ENCODE results near the gene EHMT1.

The EHMT1 gene

DNA sequence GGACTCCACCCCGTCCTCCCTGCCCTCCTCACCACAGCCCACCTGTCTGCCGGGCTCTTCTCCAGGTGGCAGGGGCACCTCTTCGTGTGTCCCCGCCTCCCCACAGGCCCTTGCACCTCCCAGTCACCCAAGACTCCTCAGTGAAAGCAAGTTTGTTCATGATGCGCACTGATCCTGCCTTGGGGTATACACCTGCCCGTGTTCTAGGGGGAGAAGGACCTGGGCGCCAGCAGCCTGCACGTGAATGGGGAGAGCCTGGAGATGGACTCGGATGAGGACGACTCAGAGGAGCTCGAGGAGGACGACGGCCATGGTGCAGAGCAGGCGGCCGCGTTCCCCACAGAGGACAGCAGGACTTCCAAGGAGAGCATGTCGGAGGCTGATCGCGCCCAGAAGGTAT, 124.9 kb downstream of the EHMT1 start:
- Histone ChIP-seq H3K36me3 (ENCODE audit: control insufficient read depth in 2 of 2, insufficient read depth in 2 of 2, low read length in 2 of 2) (peaks cover 20 to 30% of the 10 kb centered on the region in 2 donors), H3K27ac (ENCODE audit: low read length) (no peak overlapping the region), H3K4me1 (ENCODE audit: control insufficient read depth, insufficient read depth, low read length) (peaks cover 14% of the 10 kb centered on the region), H3K9ac (ENCODE audit: low read length in 2 of 2) (no peak overlapping the region), H3K9me3 (ENCODE audit: control insufficient read depth in 2 of 2, low read length in 2 of 2) (no peaks in the 10 kb centered on the region), H3K27me3 (ENCODE audit: control insufficient read depth in 1 of 2, insufficient read depth in 2 of 2, low read length in 2 of 2) (no peaks in the 10 kb centered on the region), H3K4me3 (ENCODE audit: low read length in 2 of 2) (no peak overlapping the region)

DNA sequence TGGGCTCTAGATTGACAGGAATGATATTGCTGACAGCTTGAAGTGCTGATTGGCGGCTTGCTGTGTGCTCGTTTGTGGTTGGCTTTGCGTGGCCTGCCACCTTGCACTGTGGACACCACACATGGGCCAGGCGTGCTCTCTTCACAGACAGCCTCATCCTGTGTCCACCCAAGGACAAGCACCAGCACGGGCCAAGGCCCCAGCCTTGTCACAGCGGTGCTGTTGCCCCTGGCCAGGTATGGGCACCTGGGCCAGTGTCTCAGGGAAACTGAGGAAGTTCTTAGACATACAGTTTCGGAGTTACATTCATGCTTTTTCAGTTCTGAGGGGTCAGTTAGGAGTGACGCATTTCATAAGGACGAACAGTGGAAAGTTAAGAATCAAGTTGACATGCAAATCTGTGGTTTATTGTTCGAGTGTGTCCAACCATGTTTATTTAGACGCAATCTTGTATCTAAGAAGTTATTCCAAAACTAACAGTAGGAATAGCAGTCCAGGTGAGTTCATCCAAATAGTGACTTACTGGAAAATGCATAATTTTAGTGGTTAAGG, 125.9 kb downstream of the EHMT1 start:
- H3K9me3 ChIP-seq (ENCODE audit: control insufficient read depth in 2 of 2, low read length in 2 of 2), result no peaks in the 10 kb centered on the region
- no peak overlapping the region for H3K27ac ChIP-seq (ENCODE audit: low read length)
- no peaks in the 10 kb centered on the region for H3K27me3 ChIP-seq (ENCODE audit: control insufficient read depth in 1 of 2, insufficient read depth in 2 of 2, low read length in 2 of 2)
- H3K4me1 ChIP-seq (ENCODE audit: control insufficient read depth, insufficient read depth, low read length), result peaks cover 10% of the 10 kb centered on the region
- H3K4me3 ChIP-seq (ENCODE audit: low read length in 2 of 2), result no peak overlapping the region
- H3K36me3 ChIP-seq (ENCODE audit: control insufficient read depth in 2 of 2, insufficient read depth in 2 of 2, low read length in 2 of 2), result peaks cover 20 to 30% of the 10 kb centered on the region in 2 donors
- H3K9ac ChIP-seq (ENCODE audit: low read length in 2 of 2), result no peak overlapping the region

DNA sequence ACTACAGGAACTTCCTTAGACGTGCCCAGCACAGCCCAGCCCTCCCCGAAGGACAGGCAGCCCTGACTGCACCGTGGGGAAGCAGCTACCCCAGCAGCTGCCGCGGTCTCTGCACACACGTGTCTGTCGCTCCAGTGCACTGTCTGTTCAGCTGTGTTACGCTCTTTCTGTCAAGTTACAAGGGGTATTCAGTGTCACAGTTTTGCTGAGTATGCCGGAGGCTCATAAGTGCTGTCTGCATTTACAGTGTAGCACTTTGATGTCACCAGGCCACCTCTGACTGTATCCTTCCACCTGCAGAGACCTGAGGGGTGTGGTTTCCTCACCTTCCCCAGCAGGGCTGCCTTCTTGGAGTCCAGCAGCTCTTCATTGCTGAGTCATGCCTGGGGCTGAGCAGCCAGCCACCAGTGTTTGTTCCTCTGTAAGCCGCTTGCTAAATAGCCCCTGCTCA, 126.8 kb downstream of the EHMT1 start:
- Histone ChIP-seq H3K27ac (ENCODE audit: low read length) (no peak overlapping the region), H3K4me1 (ENCODE audit: control insufficient read depth, insufficient read depth, low read length) (peaks cover 3% of the 10 kb centered on the region), H3K36me3 (ENCODE audit: control insufficient read depth in 2 of 2, insufficient read depth in 2 of 2, low read length in 2 of 2) (peaks cover 20 to 30% of the 10 kb centered on the region in 2 donors), H3K9ac (ENCODE audit: low read length in 2 of 2) (no peak overlapping the region), H3K27me3 (ENCODE audit: control insufficient read depth in 1 of 2, insufficient read depth in 2 of 2, low read length in 2 of 2) (no peaks in the 10 kb centered on the region), H3K4me3 (ENCODE audit: low read length in 2 of 2) (no peak overlapping the region), H3K9me3 (ENCODE audit: control insufficient read depth in 2 of 2, low read length in 2 of 2) (no peaks in the 10 kb centered on the region)

DNA sequence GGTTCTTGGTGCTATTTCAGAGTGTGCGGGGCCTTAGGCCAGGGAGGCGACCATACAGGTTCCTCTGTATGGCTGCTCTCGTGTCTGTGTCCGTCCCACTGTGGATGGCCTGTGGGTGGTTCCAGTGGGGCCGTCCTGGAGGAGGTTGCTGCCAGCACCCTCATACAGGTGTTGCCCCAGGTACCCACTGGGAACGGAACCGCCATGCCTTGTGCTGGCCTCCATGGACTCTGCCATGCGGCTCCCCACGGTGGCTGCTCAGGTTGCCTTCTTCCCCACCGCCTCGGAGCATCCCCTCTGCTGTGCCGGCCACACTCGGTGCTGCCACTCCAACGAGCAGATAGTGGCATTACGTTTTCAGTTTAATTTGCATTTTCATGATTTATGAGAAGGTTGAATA, 129.5 kb downstream of the EHMT1 start:
- Histone ChIP-seq H3K36me3 (ENCODE audit: control insufficient read depth in 2 of 2, insufficient read depth in 2 of 2, low read length in 2 of 2) (peaks cover 28 to 31% of the 10 kb centered on the region in 2 donors), H3K4me1 (ENCODE audit: control insufficient read depth, insufficient read depth, low read length) (no peaks in the 10 kb centered on the region), H3K4me3 (ENCODE audit: low read length in 2 of 2) (no peak overlapping the region), H3K9ac (ENCODE audit: low read length in 2 of 2) (no peak overlapping the region), H3K27me3 (ENCODE audit: control insufficient read depth in 1 of 2, insufficient read depth in 2 of 2, low read length in 2 of 2) (no peaks in the 10 kb centered on the region), H3K9me3 (ENCODE audit: control insufficient read depth in 2 of 2, low read length in 2 of 2) (no peaks in the 10 kb centered on the region), H3K27ac (ENCODE audit: low read length) (no peak overlapping the region)

DNA sequence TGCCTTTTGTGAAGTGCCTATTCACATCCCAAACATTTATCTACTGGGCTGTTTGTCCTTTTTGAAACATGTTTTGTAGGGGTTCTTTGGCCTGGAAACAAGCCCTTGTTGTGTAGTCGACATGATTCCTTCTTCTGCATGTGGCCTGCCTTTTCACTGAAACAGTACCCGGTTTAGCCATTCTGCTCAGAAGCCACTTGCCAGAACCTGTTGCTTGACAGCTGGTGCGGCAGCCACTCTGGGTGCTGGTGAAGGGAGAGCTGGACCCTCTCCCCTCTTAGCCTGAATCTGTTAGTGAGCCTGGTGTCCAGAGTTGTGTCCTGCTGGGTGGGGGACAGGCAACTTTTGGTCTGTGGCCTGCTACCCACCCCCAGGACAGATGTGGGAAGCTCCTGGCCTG, 129.9 kb downstream of the EHMT1 start:
- Histone ChIP-seq H3K27ac (ENCODE audit: low read length) (no peak overlapping the region), H3K4me1 (ENCODE audit: control insufficient read depth, insufficient read depth, low read length) (no peaks in the 10 kb centered on the region), H3K9ac (ENCODE audit: low read length in 2 of 2) (no peak overlapping the region), H3K9me3 (ENCODE audit: control insufficient read depth in 2 of 2, low read length in 2 of 2) (no peaks in the 10 kb centered on the region), H3K4me3 (ENCODE audit: low read length in 2 of 2) (no peak overlapping the region), H3K36me3 (ENCODE audit: control insufficient read depth in 2 of 2, insufficient read depth in 2 of 2, low read length in 2 of 2) (peaks cover 24 to 28% of the 10 kb centered on the region in 2 donors), H3K27me3 (ENCODE audit: control insufficient read depth in 1 of 2, insufficient read depth in 2 of 2, low read length in 2 of 2) (no peaks in the 10 kb centered on the region)

DNA sequence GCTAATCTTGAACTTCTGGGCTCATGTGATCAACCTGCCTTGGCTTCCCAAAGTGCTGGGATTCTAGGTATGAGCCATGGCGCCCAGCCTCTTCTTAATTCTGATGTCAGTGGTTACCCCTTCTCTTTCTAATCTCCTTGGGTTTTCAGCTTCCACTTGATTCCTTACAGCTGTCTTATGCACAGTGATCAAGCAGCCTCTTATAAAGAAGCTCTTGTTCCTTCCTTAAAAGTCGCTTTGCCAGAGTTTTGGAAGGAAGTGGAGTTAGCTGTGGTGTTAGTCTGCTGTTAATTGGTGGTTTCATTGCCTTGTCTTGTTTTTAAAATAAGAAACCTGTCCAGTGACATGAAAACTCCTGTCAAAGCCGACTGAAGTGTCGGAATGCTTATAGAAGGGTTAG, 130.7 kb downstream of the EHMT1 start:
- Histone ChIP-seq H3K9ac (ENCODE audit: low read length in 2 of 2) (no peak overlapping the region), H3K4me1 (ENCODE audit: control insufficient read depth, insufficient read depth, low read length) (no peaks in the 10 kb centered on the region), H3K27me3 (ENCODE audit: control insufficient read depth in 1 of 2, insufficient read depth in 2 of 2, low read length in 2 of 2) (no peaks in the 10 kb centered on the region), H3K27ac (ENCODE audit: low read length) (no peak overlapping the region), H3K9me3 (ENCODE audit: control insufficient read depth in 2 of 2, low read length in 2 of 2) (no peaks in the 10 kb centered on the region), H3K4me3 (ENCODE audit: low read length in 2 of 2) (no peak overlapping the region), H3K36me3 (ENCODE audit: control insufficient read depth in 2 of 2, insufficient read depth in 2 of 2, low read length in 2 of 2) (peaks cover 20 to 27% of the 10 kb centered on the region in 2 donors)

DNA sequence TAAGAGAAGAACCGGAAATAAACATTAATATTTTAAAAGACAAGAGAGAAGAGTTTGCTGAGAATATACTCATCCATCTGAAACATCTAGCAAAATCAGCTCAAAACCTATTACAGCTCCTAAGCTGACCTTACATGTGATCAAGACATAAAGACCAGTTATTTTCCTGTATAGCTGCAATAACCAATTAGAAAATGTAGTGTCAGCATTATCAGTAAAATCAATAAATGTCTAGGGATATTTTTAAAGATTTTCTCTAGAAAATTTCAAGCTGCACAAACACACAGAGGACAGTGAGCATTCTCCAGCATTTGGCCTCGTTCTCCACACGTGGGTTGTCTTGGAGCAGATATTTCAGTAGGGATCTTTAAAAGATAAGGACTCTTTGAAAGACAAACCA, 131.2 kb downstream of the EHMT1 start:
- no peaks in the 10 kb centered on the region for H3K27me3 ChIP-seq (ENCODE audit: control insufficient read depth in 1 of 2, insufficient read depth in 2 of 2, low read length in 2 of 2)
- H3K9me3 ChIP-seq (ENCODE audit: control insufficient read depth in 2 of 2, low read length in 2 of 2), result no peaks in the 10 kb centered on the region
- peaks cover 17 to 26% of the 10 kb centered on the region in 2 donors for H3K36me3 ChIP-seq (ENCODE audit: control insufficient read depth in 2 of 2, insufficient read depth in 2 of 2, low read length in 2 of 2)
- H3K27ac ChIP-seq (ENCODE audit: low read length), result no peak overlapping the region
- H3K9ac ChIP-seq (ENCODE audit: low read length in 2 of 2), result no peak overlapping the region
- H3K4me1 ChIP-seq (ENCODE audit: control insufficient read depth, insufficient read depth, low read length), result no peaks in the 10 kb centered on the region
- H3K4me3 ChIP-seq (ENCODE audit: low read length in 2 of 2), result no peak overlapping the region

DNA sequence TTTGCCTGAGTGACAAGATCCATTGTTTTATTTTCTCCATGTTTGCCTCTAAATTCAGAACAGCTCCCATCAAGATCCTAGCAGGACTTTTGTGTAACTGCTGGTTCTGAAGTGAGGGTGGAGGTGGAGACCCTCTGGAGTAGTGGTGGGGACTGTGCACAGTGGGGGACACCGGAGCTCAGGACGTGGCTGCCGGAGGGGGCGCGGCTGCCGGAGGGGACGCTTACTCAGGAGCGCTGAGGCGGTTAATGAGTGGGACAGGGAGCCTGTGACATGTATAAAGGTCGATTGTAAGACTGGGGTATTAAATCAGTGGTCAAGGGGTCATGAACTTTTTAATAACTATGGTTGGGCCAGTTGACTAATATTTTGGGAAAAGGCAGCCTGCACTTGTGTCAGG, 131.8 kb downstream of the EHMT1 start:
- no peaks in the 10 kb centered on the region for H3K4me1 ChIP-seq (ENCODE audit: control insufficient read depth, insufficient read depth, low read length)
- H3K27ac ChIP-seq (ENCODE audit: low read length), result no peak overlapping the region
- peaks cover 3% of the 10 kb centered on the region in 2 donors for H3K9me3 ChIP-seq (ENCODE audit: control insufficient read depth in 2 of 2, low read length in 2 of 2)
- H3K36me3 ChIP-seq (ENCODE audit: control insufficient read depth in 2 of 2, insufficient read depth in 2 of 2, low read length in 2 of 2), result peaks cover 20 to 28% of the 10 kb centered on the region in 2 donors
- H3K9ac ChIP-seq (ENCODE audit: low read length in 2 of 2), result no peak overlapping the region
- H3K27me3 ChIP-seq (ENCODE audit: control insufficient read depth in 1 of 2, insufficient read depth in 2 of 2, low read length in 2 of 2), result no peaks in the 10 kb centered on the region
- no peak overlapping the region for H3K4me3 ChIP-seq (ENCODE audit: low read length in 2 of 2)

DNA sequence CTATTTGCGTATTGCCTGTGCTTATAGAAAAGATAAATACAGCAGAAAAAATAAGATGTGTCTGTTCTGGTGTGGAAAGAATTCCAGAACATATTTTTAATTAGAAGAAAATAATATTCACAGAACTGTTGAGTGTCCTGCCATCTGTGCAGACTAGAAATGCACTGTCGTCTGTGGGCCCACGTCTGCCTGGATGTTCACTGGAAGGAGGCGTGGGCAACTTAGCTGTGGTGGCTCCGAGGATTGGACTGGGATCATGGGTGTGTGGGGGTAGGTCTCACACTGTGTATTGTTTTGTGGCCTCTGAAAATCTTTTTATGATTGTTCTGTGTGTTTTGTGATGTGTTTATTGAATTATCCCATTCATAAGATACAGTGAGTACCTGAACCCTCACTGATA, 132.8 kb downstream of the EHMT1 start:
- Histone ChIP-seq H3K9me3 (ENCODE audit: control insufficient read depth in 2 of 2, low read length in 2 of 2) (peaks cover 4% of the 10 kb centered on the region in 2 donors), H3K4me3 (ENCODE audit: low read length in 2 of 2) (no peak overlapping the region), H3K4me1 (ENCODE audit: control insufficient read depth, insufficient read depth, low read length) (no peaks in the 10 kb centered on the region), H3K36me3 (ENCODE audit: control insufficient read depth in 2 of 2, insufficient read depth in 2 of 2, low read length in 2 of 2) (peaks cover 18 to 30% of the 10 kb centered on the region in 2 donors), H3K9ac (ENCODE audit: low read length in 2 of 2) (no peak overlapping the region), H3K27ac (ENCODE audit: low read length) (no peak overlapping the region), H3K27me3 (ENCODE audit: control insufficient read depth in 1 of 2, insufficient read depth in 2 of 2, low read length in 2 of 2) (no peaks in the 10 kb centered on the region)

DNA sequence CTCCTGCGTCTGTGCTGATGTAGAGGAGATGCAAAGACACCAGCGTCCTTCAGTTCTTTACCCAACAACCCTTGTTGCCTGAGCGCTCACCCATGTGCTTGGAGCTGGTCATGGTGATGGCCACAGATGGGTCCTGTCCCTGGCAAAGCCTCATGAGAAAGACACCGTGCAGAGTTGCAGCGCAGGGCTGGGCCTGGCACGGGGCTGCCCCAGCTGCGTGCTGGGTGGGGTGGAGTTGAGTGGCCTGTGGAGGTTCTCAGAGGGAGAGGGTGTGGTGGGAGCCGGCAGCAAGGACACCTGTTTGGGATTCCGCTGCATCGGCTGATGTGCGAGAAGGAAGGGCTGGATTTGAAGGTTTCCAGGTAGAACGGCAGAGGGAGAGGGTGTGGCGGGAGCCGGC, 133.6 kb downstream of the EHMT1 start:
- Histone ChIP-seq H3K4me1 (ENCODE audit: control insufficient read depth, insufficient read depth, low read length) (peaks cover 6% of the 10 kb centered on the region), H3K9ac (ENCODE audit: low read length in 2 of 2) (no peak overlapping the region), H3K27me3 (ENCODE audit: control insufficient read depth in 1 of 2, insufficient read depth in 2 of 2, low read length in 2 of 2) (no peaks in the 10 kb centered on the region), H3K27ac (ENCODE audit: low read length) (no peak overlapping the region), H3K36me3 (ENCODE audit: control insufficient read depth in 2 of 2, insufficient read depth in 2 of 2, low read length in 2 of 2) (peaks cover 16 to 30% of the 10 kb centered on the region in 2 donors), H3K9me3 (ENCODE audit: control insufficient read depth in 2 of 2, low read length in 2 of 2) (peaks cover 4% of the 10 kb centered on the region in 2 donors), H3K4me3 (ENCODE audit: low read length in 2 of 2) (no peak overlapping the region)

DNA sequence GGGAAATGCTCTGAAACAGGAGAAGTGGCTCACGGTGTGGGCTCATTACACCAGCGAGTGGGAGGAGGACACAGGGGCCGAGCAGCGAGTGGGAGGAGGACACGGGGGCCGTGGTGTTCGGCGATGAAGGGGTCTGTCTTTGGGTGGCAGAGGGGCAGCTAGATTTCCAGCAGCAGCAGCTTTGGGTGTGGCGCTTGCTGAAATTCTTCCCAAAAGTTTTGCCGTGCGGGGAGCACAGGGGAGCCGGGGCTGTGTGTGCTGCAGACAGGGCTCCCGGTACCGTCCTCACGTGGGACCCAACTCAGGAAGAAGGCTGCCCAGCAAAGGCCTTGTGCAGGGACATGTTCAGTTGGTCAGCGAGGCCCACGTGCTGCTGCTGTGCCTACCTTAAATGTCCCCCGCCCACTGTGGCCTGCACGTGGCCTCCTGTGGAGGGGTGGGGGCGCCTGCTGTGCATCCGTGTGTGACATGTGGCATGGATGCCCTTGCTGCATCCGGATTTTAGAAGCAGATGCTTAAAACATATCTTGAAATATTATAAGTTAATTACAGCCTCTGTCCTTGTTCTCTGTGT, 134.5 kb downstream of the EHMT1 start:
- peaks cover 17 to 36% of the 10 kb centered on the region in 2 donors for H3K36me3 ChIP-seq (ENCODE audit: control insufficient read depth in 2 of 2, insufficient read depth in 2 of 2, low read length in 2 of 2)
- peaks cover 6% of the 10 kb centered on the region for H3K4me1 ChIP-seq (ENCODE audit: control insufficient read depth, insufficient read depth, low read length)
- no peak overlapping the region for H3K4me3 ChIP-seq (ENCODE audit: low read length in 2 of 2)
- H3K9me3 ChIP-seq (ENCODE audit: control insufficient read depth in 2 of 2, low read length in 2 of 2), result peaks cover 4% of the 10 kb centered on the region in 2 donors
- no peak overlapping the region for H3K9ac ChIP-seq (ENCODE audit: low read length in 2 of 2)
- H3K27ac ChIP-seq (ENCODE audit: low read length), result no peak overlapping the region
- no peaks in the 10 kb centered on the region for H3K27me3 ChIP-seq (ENCODE audit: control insufficient read depth in 1 of 2, insufficient read depth in 2 of 2, low read length in 2 of 2)

Measured in stomach smooth muscle (tissue), 2 donors.